Stimulated activated CD8-positive, alpha-beta memory T cell treated with anti-CD3 and anti-CD28 coated beads, Interleukin-15, amount 100 ng/mL, for 4 hours (primary cell): Measurements from ENCODE around the gene FGF5.
"Not testable (repeated sequence)": the region's sequence is repeated elsewhere in the genome, so short reads cannot be mapped to it uniquely, and the experiment has no call there.

Source experiments
- DNase-seq, 2 donors: peaks; one replicate each; pipeline ENCODE4 v3.0.0-alpha.2; 2020; ENCODE audit warnings: low read depth in 2 of 2

Gene FGF5

GRCh38 chr4:80254114-80254513 is 12.3 kb upstream of the FGF5 start:
- no peak for DNase-seq

- no peak for DNase-seq
Observed at GRCh38 chr4:80255329-80256095, 11.0 kb upstream of the FGF5 start.

GRCh38 chr4:80257851-80258250 is 8.6 kb upstream of the FGF5 start:
- no peak for DNase-seq

- no peak for DNase-seq
Observed at GRCh38 chr4:80259012-80259411, 7.5 kb upstream of the FGF5 start.

- DNase-seq = no peak
Observed at GRCh38 chr4:80259817-80260216, 6.6 kb upstream of the FGF5 start.

- DNase-seq = no peak
Observed at GRCh38 chr4:80261989-80262600, 4.4 kb upstream of the FGF5 start.

GRCh38 chr4:80263541-80264351 is 2.7 kb upstream of the FGF5 start:
- no peak for DNase-seq

- no peak for DNase-seq
Observed at GRCh38 chr4:80264352-80264647, 2.2 kb upstream of the FGF5 start.

- DNase-seq = no peak
Observed at GRCh38 chr4:80264825-80265224, 1.6 kb upstream of the FGF5 start.

- DNase-seq = no peak
Observed at GRCh38 chr4:80265571-80266252, 752 bp upstream of the FGF5 start.

GRCh38 chr4:80266902-80267380 is 477 bp downstream of the FGF5 start:
- DNase-seq = no peak

- DNase-seq = no peak
Observed at GRCh38 chr4:80268081-80268823, 1.8 kb downstream of the FGF5 start.

- no peak for DNase-seq
Observed at GRCh38 chr4:80268936-80269335, 2.5 kb downstream of the FGF5 start.

GRCh38 chr4:80270321-80270720 is 3.9 kb downstream of the FGF5 start:
- no peak for DNase-seq

- DNase-seq = no peak
Observed at GRCh38 chr4:80270868-80271267, 4.4 kb downstream of the FGF5 start.

- no peak for DNase-seq
Observed at GRCh38 chr4:80271801-80272200, 5.3 kb downstream of the FGF5 start.

GRCh38 chr4:80276931-80277330 is 10.5 kb downstream of the FGF5 start:
- no peak for DNase-seq

GRCh38 chr4:80279751-80280150 is 13.3 kb downstream of the FGF5 start:
- DNase-seq = no peak

- DNase-seq = no peak
Observed at GRCh38 chr4:80286451-80286850, 20.0 kb downstream of the FGF5 start.

GRCh38 chr4:80290665-80291064 is 24.2 kb downstream of the FGF5 start:
- not testable (repeated sequence) for DNase-seq

- no peak for DNase-seq
Observed at GRCh38 chr4:80294206-80294605, 27.7 kb downstream of the FGF5 start.

- DNase-seq = no peak
Observed at GRCh38 chr4:80295336-80295735, 28.9 kb downstream of the FGF5 start.
